ENCODE data around the gene TMA7.

TMA7 gene

GRCh38 chr3:48467473-48468267 lies 27.6 kb downstream of the TMA7 start:
- TF ChIP-seq, protein P1, sequence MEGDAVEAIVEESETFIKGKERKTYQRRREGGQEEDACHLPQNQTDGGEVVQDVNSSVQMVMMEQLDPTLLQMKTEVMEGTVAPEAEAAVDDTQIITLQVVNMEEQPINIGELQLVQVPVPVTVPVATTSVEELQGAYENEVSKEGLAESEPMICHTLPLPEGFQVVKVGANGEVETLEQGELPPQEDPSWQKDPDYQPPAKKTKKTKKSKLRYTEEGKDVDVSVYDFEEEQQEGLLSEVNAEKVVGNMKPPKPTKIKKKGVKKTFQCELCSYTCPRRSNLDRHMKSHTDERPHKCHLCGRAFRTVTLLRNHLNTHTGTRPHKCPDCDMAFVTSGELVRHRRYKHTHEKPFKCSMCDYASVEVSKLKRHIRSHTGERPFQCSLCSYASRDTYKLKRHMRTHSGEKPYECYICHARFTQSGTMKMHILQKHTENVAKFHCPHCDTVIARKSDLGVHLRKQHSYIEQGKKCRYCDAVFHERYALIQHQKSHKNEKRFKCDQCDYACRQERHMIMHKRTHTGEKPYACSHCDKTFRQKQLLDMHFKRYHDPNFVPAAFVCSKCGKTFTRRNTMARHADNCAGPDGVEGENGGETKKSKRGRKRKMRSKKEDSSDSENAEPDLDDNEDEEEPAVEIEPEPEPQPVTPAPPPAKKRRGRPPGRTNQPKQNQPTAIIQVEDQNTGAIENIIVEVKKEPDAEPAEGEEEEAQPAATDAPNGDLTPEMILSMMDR (conservative IDR thresholded peaks at IDR 0.05), result no peak
- TF ChIP-seq ZFX (IDR thresholded peaks at IDR 0.05), result no peak
- H3K27ac ChIP-seq, result peak overlapping the region; percentile 99

GRCh38 chr3:48468329-48468731 lies 28.3 kb downstream of the TMA7 start:
- peak overlapping the region; percentile 99 for H3K27ac ChIP-seq
- no peak for TF ChIP-seq ZFX (IDR thresholded peaks at IDR 0.05)
- TF ChIP-seq, protein P1 (conservative IDR thresholded peaks at IDR 0.05), result no peak

- TF ChIP-seq, protein P1 (conservative IDR thresholded peaks at IDR 0.05), result no peak
- TF ChIP-seq ZFX (IDR thresholded peaks at IDR 0.05), result no peak
- H3K27ac ChIP-seq, result peak overlapping the region; percentile 27; the same call in 1 of the 2 replicates
Observed at GRCh38 chr3:48469046-48469915, 29.2 kb downstream of the TMA7 start.

GRCh38 chr3:48470286-48470685 lies 30.2 kb downstream of the TMA7 start:
- no peak for TF ChIP-seq ZFX (IDR thresholded peaks at IDR 0.05)
- TF ChIP-seq, protein P1 (conservative IDR thresholded peaks at IDR 0.05), result no peak
- H3K27ac ChIP-seq, result peak overlapping the region; percentile 27

- H3K27ac ChIP-seq, result peak overlapping the region; percentile 85
- TF ChIP-seq, protein P1 (conservative IDR thresholded peaks at IDR 0.05), result no peak
- TF ChIP-seq ZFX (IDR thresholded peaks at IDR 0.05), result no peak
Observed at GRCh38 chr3:48472673-48472922, 32.5 kb downstream of the TMA7 start.

- H3K27ac ChIP-seq, result peak overlapping the region; percentile 85
- TF ChIP-seq, protein P1 (conservative IDR thresholded peaks at IDR 0.05), result no peak; the same call in 1 of the 2 replicates
- no peak for TF ChIP-seq ZFX (IDR thresholded peaks at IDR 0.05)
Observed at GRCh38 chr3:48472923-48473616, 33.0 kb downstream of the TMA7 start.

DNA sequence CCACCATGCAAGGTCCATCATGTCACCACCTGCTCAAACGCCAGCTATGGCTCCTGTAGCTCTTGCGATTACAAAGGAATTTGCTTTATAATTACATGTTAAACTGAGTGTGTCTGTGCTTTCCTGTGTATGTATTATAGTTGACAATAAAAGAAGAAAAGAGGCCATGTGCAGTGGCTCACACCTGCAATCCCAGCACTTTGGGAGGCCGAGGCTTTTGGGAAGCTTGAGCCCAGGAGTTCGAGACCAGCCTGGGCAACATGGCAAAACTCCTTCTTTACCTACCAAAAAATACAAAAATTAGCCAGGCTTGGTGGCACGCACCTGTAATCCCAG lies 33.5 kb downstream of the TMA7 start:
- TF ChIP-seq, protein P1 (conservative IDR thresholded peaks at IDR 0.05), result no peak
- TF ChIP-seq ZFX (IDR thresholded peaks at IDR 0.05), result no peak
- H3K27ac ChIP-seq, result peak overlapping the region; percentile 85

DNA sequence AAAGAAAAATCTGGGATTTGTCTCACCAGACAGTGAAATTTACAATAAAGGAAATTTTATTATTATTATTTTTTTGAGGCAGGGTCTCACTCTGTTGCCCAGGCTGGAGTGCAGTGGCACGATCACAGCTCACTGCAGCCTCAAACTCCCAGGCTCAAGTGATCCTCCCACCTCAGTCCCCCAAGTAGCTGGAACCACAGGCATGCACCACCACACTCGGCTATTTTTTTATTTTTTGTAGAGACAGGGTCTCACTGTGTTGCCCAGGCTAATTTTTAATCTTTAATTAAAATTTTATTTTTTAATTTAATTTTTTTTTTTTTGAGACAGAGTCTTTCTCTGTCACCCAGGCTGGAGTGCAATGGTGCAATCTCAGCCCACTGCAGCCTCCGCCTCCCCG lies 34.0 kb downstream of the TMA7 start:
- H3K27ac ChIP-seq, result peak overlapping the region; percentile 85

All from C4-2B (cell line).